Kidney tubule cell (primary cell): ENCODE results near the gene SIRT2.
"Not testable (repeated sequence)": the region's sequence is repeated elsewhere in the genome, so short reads cannot be mapped to it uniquely, and the experiment has no call there.

ENCODE experiments used
- DNase-seq: peaks from one replicate; pipeline ENCODE4 v3.0.0-alpha.2; 2018; ENCODE audit warnings: low spot score

SIRT2 gene

DNA sequence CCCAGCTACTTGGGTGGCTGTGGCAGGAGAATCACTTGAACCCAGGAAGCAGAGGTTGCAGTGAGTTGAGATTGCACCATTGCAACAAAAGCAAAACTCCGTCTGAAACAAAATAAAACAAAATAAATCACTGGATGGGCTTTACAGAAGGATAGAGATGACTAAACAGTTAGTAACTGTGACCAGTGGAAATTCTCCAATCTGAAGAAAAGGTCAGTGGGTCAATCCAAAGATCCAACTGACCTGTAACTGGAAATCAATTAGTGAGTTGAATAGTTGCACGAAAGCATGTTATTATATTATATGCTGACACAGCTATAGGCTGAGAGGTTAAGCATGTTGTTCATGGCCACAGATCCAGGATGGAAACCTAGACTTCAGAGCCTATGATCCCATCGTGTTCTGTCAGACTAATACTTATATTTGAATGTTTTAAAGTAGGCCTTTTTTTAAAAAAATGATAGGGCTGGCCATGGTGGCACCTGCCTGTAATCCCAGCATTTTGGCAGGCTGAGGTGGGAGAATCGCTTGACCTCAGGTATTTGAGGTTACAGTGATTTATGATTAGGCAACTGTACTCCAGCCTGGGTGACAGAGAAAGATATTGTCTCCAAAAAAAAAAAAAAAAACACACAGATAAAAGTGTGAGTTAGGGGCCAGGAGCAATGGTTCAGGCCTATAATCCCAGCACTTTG, 69.2 kb downstream of the SIRT2 start:
- peak; percentile 36 for DNase-seq

DNA sequence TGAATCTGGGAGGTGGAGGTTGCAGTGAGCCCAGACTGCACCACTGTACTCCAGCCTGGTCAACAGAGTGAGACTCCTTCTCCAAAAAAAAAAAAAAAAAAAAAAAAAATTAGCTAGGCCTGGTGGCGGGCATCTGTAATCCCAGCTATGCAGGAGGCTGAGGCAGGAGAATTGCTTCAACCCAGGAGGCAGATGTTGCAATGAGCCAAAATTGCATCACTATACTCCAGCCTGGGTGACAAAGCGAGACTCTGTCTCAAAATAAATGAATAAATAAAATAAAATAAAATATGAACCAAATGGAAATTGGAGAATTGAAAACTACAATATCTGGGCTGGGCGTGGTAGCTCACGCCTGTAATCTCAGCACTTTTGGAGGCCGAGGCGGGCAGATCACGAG, 70.2 kb downstream of the SIRT2 start:
- DNase-seq: not testable (repeated sequence)
